Immature natural killer cell (primary cell): ENCODE measurements around the gene VWDE. TPM values are rescaled to one million over a fixed set of nuclear protein-coding genes. Genes with fewer than 3 reads are reported as not detected.
"Not testable (repeated sequence)": the region's sequence is repeated elsewhere in the genome, so short reads cannot be mapped to it uniquely, and the experiment has no call there.

ENCODE experiments used
- DNase-seq, 3 donors: peaks; one replicate each; pipeline ENCODE4 v3.0.0; 2022; ENCODE audit warnings: mixed read lengths in 1 of 3
- H3K27ac Mint-ChIP-seq, 6 donors: one replicate each; pipeline ENCODE4 v1.8.0; 2020; ENCODE audit warnings: mixed read lengths in 6 of 6, mild to moderate bottlenecking in 5 of 6, inconsistent platforms in 4 of 6, moderate library complexity in 3 of 6
- H3K27me3 Mint-ChIP-seq, 3 donors: one replicate each; pipeline ENCODE4 v1.8.0; 2020 to 2021; ENCODE audit warnings: low read depth in 3 of 3, mild to moderate bottlenecking in 3 of 3, mixed read lengths in 3 of 3, moderate library complexity in 3 of 3, inconsistent platforms in 1 of 3
- H3K36me3 Mint-ChIP-seq, 3 donors: one replicate each; pipeline ENCODE4 v1.8.0; 2020; ENCODE audit warnings: mixed read lengths in 3 of 3, inconsistent platforms in 2 of 3, mild to moderate bottlenecking in 2 of 3
- H3K4me1 Mint-ChIP-seq, 2 donors: one replicate each; pipeline ENCODE4 v1.8.0; 2020; ENCODE audit warnings: inconsistent platforms in 2 of 2, mild to moderate bottlenecking in 2 of 2, mixed read lengths in 2 of 2, moderate library complexity in 1 of 2
- H3K4me3 Mint-ChIP-seq, 5 donors: one replicate each; pipeline ENCODE4 v1.8.0; 2020; ENCODE audit warnings: mild to moderate bottlenecking in 5 of 5, mixed read lengths in 5 of 5, inconsistent platforms in 3 of 5, moderate library complexity in 3 of 5
- H3K9me3 Mint-ChIP-seq, 6 donors: one replicate each; pipeline ENCODE4 v1.8.0; 2020; ENCODE audit warnings: mild to moderate bottlenecking in 6 of 6, mixed read lengths in 6 of 6, inconsistent platforms in 4 of 6, moderate library complexity in 3 of 6
- polyA plus RNA-seq, 3 donors: library from polyadenylated mRNA; unstranded; fragments of 300-500 nt; fragmentation: Illumina TruSeq; gene quantifications; one replicate each; pipeline ENCODE4 v1.2.3, GENCODE V29; 2021

The VWDE gene
- under 1 TPM in 1 of 3 donors, not detected in 2; 0.11 TPM for polyA plus RNA-seq

DNA sequence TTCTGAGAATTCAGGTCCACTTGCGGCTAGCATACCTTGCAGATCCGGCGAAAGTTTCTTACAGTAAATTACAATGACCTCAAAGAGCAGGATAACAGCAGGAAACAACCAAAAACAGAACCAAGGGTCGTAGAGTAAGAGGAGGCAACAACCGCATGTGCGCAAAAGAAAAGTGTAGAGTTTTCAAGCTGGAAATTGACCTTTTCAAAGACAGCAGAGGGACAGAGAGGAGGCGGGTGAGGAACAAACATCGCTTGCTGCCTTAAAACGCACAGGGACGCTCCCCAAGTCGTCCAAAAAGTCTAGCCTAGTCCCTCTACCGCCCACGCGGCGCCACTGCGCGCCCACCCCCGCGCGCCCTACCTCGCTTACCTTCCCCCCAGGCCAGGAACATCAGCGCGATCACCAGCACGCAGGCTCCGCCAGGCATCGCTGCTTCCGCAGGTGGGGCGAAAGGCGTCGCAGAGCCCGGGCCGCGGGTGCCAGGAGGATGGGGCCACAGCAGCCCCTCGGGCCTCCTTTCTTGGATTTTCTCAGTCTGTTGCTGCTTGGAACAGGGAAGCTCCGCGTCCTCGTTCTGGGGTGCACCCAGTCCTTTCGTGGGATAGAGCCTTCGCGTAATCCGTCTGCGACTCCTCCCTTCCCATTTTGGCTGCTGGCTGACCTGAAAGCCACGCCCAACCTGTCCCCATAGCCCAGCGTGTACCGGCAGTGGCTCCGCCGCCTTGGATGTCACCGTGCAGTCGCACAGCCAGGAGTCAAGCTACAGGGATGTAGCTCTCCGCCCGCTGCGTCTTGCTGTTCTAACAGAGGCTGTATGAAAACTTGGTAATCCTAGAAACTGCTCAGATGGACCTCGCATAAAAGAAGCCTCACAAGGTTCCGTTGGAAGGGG is at the start of gene VWDE:
VWDE (minus strand) TSS at position 579 of the 895 bp plus-strand sequence; CDS start at position 430, 149 bp downstream.
- H3K4me1 Mint-ChIP-seq = peaks cover 4 to 12% of the 10 kb centered on the region in 2 donors
- no peak within 1 kb of the TSS for H3K27ac Mint-ChIP-seq
- H3K9me3 Mint-ChIP-seq = peaks cover 0 to 7% (median under 1%) of the 10 kb centered on the region in 6 donors
- DNase-seq = no peak
- H3K36me3 Mint-ChIP-seq = no peaks in the 10 kb centered on the region
- H3K4me3 Mint-ChIP-seq = peak within 1 kb of the TSS; percentile 37 to 74 (median 65)
- peaks cover 5 to 13% (median 6%) of the 10 kb centered on the region in 3 donors for H3K27me3 Mint-ChIP-seq

DNA sequence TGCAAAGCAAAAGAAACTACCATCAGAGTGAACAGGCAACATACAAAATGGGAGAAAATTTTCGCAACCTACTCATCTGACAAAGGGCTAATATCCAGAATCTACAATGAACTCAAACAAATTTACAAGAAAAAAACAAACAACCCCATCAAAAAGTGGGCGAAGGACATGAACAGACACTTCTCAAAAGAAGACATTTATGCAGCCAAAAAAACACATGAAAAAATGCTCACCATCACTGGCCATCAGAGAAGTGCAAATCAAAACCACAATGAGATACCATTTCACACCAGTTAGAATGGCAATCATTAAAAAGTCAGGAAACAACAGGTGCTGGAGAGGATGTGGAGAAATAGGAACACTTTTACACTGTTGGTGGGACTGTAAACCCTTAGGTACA is 49.5 kb upstream of the VWDE start:
- H3K4me3 Mint-ChIP-seq, H3K27me3 Mint-ChIP-seq, H3K4me1 Mint-ChIP-seq, DNase-seq, H3K9me3 Mint-ChIP-seq, H3K36me3 Mint-ChIP-seq, H3K27ac Mint-ChIP-seq: not testable (repeated sequence)

DNA sequence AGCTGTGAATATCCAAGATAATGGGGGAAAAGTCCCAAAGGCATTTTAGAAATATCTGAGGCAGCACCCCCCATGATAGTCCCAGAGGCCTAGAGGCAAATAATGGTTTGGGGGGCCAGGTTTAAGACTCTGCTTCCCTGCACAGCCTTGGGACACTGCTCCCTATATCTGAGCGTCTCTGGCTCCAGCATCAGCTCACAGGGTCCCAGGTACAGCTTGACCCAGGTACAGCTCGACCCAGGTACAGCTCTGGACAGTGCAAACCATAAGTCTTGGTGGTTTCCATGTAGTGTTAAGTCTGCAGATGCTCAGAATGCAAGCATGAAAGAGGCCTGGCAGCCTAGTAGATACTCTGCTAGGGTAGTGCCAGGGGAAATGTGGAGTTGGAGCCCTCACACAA is 47.0 kb upstream of the VWDE start:
- Mint-ChIP-seq H3K4me1 (no peaks in the 10 kb centered on the region), H3K36me3 (no peaks in the 10 kb centered on the region), H3K9me3 (peaks cover 0 to 8% (median 0%) of the 10 kb centered on the region in 6 donors), H3K4me3 (no peak overlapping the region), H3K27ac (no peak overlapping the region), H3K27me3 (no peaks in the 10 kb centered on the region)
- DNase-seq = no peak

DNA sequence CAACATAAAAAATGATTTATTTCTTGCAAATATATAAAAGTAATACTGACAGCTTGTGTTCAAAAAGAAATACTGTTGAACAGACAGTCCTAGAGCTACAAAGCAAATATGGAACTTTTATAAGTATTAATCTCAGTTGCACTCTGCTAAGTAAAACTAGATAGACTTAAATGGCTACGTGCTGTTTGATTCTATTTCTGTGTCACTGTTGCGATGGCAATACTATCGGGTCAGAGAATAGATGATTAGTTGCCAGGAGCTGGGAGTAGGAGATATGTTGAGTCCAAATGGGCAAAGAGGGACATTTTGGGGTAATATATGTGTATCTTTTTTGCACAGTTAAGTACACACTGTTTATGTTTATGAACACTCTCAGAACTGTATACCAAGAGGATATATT is 41.1 kb upstream of the VWDE start:
- no peak overlapping the region for H3K27ac Mint-ChIP-seq
- no peaks in the 10 kb centered on the region for H3K4me1 Mint-ChIP-seq
- H3K27me3 Mint-ChIP-seq = no peaks in the 10 kb centered on the region
- no peaks in the 10 kb centered on the region for H3K36me3 Mint-ChIP-seq
- peaks cover 0 to 2% (median 0%) of the 10 kb centered on the region in 6 donors for H3K9me3 Mint-ChIP-seq
- no peak overlapping the region for H3K4me3 Mint-ChIP-seq
- DNase-seq = no peak

DNA sequence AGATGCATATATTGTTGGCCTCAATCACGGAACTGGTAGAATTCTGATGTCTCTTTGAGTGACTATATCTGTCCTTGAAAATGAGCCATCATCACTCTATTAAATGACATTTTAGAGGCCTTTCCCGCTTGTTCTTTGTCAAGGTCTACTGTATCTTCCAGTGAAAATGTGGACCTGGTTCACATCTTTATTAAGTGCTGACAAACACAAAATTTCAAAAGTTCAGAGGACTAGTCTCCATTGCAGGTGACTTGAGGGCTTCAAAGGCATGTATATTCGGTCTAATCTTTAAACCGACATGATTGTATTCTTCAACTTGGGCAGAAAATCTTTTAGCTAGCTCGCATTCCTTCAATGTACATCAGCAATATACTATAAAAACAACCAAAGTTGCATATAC is 36.6 kb upstream of the VWDE start:
- Mint-ChIP-seq H3K4me1 (no peaks in the 10 kb centered on the region), H3K27me3 (no peaks in the 10 kb centered on the region), H3K36me3 (no peaks in the 10 kb centered on the region), H3K27ac (no peak overlapping the region), H3K9me3 (peaks cover 0 to 1% (median 0%) of the 10 kb centered on the region in 6 donors), H3K4me3 (no peak overlapping the region)
- DNase-seq = no peak

DNA sequence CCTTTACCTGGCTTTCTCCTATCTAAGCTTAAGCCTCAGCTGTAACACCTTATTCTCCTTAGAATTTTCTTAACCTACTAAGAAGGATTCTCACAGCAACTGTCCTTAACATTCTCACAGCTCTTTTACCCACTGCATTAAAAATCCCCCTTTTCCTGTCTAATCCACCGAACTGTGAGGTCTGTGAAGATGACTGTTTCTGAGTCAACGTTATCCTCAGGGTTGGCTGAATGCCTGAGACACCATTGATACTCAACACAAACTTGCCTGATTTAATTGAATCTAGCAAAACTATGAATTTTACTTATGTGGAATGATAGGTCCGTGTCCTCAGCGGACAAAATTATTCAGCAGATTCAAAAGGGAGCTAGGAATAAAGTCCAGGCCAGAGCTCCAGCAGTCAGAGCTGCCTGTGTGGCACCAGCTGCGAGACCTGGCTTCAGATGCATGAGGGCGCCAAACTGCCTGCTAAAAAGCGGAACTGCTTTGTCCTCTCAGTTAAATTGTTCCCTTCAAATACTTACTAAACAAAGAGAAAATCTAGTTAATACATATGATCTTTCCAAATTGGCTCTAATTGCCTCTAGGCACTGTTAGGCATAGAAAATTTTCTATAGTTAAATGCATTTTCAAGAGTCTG is 33.4 kb upstream of the VWDE start:
- Mint-ChIP-seq H3K4me1 (no peaks in the 10 kb centered on the region), H3K27ac (no peak overlapping the region), H3K27me3 (no peaks in the 10 kb centered on the region), H3K36me3 (no peaks in the 10 kb centered on the region), H3K9me3 (peaks cover 0 to 1% (median 0%) of the 10 kb centered on the region in 6 donors), H3K4me3 (no peak overlapping the region)
- DNase-seq = no peak

DNA sequence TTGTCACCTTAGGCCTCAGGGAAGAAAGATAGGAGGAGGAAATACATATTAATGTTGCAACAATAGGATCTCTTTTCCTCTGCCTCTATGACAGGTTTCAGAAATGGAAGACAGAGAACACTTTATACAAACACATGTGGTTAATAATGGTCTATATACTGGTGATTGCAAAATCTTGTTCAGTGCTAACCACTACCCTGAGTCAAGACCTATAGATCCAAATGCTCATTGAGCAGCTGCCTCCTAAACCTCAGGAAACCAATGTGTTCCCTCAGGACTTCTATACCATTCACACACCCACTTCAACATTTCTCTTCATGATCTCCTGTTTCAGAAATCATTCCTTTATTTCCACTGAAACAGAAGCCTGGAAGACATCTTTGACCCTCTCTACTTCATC is 32.5 kb upstream of the VWDE start:
- Mint-ChIP-seq H3K4me1 (no peaks in the 10 kb centered on the region), H3K9me3 (peaks cover 0 to 1% (median 0%) of the 10 kb centered on the region in 6 donors), H3K27me3 (no peaks in the 10 kb centered on the region), H3K36me3 (no peaks in the 10 kb centered on the region), H3K4me3 (no peak overlapping the region), H3K27ac (no peak overlapping the region)
- no peak for DNase-seq

DNA sequence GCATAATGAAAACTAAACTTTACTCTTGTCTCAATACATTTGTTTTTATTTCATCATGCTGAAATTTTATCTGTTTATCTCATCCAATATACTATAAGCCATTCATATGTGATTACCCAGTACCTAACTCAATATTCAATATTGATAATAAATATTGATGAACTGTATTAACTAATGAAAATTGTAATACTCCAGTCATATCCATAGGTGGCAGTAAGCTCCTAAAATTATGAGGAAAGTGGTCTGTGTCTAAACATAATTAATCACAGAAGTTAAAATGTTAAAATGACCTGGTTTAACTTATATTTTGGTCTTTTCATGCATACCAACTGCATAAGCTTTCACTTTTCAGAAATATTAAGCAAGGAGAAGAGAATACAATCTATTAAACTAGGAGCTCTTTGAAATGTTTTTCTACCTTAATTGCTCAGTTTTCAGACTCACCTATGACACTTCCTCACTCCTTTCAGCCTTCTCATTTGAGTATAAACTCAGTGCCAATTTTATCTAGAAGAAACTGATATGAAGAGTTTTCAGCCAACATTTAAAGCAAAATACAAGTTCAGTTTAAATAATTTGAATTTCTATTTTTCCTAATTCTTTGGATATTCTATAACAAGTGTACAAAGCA is 30.5 kb upstream of the VWDE start:
- H3K9me3 Mint-ChIP-seq = peaks cover 0 to 3% (median 0%) of the 10 kb centered on the region in 6 donors
- DNase-seq = no peak
- no peaks in the 10 kb centered on the region for H3K27me3 Mint-ChIP-seq
- H3K27ac Mint-ChIP-seq = no peak overlapping the region
- H3K4me1 Mint-ChIP-seq = no peaks in the 10 kb centered on the region
- H3K4me3 Mint-ChIP-seq = no peak overlapping the region
- H3K36me3 Mint-ChIP-seq = no peaks in the 10 kb centered on the region

DNA sequence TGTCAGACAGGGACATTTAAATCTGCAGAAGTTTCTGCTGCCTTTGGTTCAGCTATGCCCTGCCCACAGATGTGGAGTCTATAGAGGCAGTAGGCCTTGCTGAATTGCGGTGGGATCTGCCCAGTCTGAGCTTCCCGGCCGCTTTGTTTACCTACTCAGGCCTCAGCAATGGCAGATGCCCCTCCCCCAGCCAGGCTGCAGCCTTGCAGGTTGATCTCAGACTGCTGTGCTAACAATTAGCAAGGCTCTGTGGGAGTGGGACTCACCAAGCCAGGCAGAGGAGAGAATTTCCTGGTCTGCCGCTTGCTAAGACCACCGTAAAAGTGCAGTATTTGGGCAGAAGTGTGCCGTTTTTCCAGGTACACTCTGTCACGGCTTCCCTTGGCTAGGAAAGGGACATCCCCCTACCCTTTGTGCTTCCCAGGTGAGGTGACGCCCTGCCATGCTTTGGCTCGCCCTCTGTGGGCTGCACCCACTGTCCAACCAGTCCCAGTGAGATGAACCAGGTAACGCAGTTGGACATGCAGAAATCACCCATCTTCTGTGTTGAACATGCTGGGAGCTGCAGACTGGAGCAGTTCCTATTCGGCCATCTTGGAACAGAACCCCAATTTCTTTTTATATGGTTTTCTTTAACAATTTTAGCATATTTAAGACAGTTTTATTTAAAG is 28.4 kb upstream of the VWDE start:
- Mint-ChIP-seq H3K27me3 (no peaks in the 10 kb centered on the region), H3K9me3 (peaks cover 0 to 7% (median 3%) of the 10 kb centered on the region in 6 donors), H3K4me1 (no peaks in the 10 kb centered on the region), H3K4me3 (no peak overlapping the region), H3K27ac (no peak overlapping the region), H3K36me3 (no peaks in the 10 kb centered on the region)
- no peak for DNase-seq

DNA sequence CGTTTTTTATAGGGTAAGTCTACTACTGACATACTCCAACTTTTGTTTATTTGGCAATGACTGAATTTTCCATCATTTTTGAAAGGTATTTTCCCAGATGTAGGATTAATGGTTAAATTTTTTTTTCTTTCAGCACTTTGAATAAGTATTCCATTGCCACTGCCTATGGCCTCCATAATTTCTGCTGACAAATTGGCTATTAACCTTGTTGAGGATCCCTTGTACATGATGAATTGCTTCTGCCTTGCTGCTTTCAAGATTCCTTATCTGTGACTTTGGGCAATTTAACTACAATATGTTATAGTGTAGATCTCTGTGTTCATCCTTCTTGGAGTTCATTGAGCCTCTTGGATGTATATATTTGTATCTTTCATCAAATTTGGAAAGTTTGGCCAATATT is 21.6 kb upstream of the VWDE start:
- Mint-ChIP-seq H3K4me3 (no peak overlapping the region), H3K4me1 (no peaks in the 10 kb centered on the region), H3K27me3 (peaks cover 0 to 6% (median 0%) of the 10 kb centered on the region in 3 donors), H3K36me3 (no peaks in the 10 kb centered on the region), H3K9me3 (peaks cover 0 to 7% (median 3%) of the 10 kb centered on the region in 6 donors), H3K27ac (no peak overlapping the region)
- no peak for DNase-seq

DNA sequence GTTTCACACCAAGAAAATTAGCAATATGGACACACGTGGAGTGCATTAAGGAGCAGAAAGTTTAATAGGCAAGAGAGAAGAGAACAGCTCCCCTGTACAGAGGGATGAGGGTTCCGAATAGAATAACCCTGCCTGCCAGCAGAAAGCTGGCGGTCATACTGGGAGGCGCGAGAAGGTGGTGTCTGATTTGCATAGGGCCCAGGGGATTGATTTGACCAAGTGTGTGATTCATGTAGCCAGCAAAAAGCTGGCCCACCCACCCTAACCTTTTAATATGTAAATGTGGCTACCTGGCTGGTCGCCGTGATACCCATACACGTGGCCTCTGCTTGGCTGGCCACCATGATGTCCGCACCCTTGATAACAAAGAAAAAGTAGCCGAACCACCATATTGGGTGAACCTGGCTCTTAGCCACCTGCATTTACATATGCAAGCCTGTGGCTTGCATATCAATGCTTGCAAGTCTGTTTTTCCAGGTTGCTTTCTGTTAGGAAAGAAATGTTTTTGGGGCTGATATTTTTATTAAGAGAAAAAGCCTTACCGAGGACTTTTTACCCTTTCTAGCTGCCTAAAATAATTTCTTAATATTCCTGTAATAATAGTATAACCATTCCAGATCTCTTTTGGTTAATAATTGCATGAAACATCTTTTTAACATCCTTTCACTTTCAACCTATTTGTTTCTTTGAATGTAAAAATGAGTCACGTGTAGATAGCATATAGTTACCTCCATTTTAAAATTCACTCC is 20.5 kb upstream of the VWDE start:
- DNase-seq = no peak
- no peak overlapping the region for H3K27ac Mint-ChIP-seq
- H3K27me3 Mint-ChIP-seq = peaks cover 0 to 6% (median 0%) of the 10 kb centered on the region in 3 donors
- H3K4me3 Mint-ChIP-seq = no peak overlapping the region
- no peaks in the 10 kb centered on the region for H3K4me1 Mint-ChIP-seq
- H3K36me3 Mint-ChIP-seq = no peaks in the 10 kb centered on the region
- peaks cover 0 to 4% (median 3%) of the 10 kb centered on the region in 6 donors for H3K9me3 Mint-ChIP-seq

DNA sequence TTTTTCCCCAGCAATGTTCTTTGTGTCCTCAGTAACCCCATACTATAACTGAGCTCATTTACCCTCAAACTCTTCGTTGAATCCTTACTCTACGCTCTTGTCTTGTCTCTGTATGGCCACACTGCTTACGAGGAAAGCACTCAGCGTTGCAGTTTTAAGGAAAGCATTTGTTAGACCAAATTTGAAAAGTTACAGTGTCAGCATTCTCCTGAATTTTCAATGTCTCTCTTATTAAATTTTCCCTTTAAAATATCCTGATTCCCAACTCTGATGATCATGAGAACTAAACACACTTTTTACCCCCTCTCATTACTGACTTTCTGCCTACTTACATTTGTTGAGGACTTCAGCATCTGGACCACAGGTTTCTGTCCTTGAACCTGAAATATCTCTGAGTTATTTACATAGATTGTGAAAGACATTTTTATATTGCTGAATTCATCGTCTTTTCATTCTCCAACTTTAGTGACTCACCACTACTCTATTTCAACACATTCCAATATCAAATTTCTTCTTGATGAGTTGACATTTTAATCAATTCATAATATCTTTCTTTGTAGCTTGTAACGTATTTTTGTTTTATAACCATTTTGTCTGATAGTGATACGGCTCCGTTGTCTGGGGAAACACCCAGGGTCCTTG is 19.8 kb upstream of the VWDE start:
- Mint-ChIP-seq H3K4me3 (no peak overlapping the region), H3K4me1 (no peaks in the 10 kb centered on the region), H3K9me3 (peaks cover 0 to 5% (median under 1%) of the 10 kb centered on the region in 6 donors), H3K27me3 (peaks cover 0 to 6% (median 0%) of the 10 kb centered on the region in 3 donors), H3K27ac (no peak overlapping the region), H3K36me3 (no peaks in the 10 kb centered on the region)
- no peak for DNase-seq
